ENCODE results near the gene DNHD1. TPM values are rescaled to one million over a fixed set of nuclear protein-coding genes. Genes with fewer than 3 reads are reported as not detected.

The DNHD1 gene
- total and polyA plus RNA-seq, 9 of the 15 experiments (the other 6 are each of a cell fraction or from before 2014, with no cell fraction given) = 0.82 to 9.7 (median 3.8) TPM

GRCh38 chr11:6619004-6619745, 122.1 kb downstream of the DNHD1 start, which contains the start of gene TPP1 (continued):
- no peak for TF ChIP-seq ZNF318 (IDR thresholded peaks at IDR 0.05; ENCODE audit: borderline replicate concordance in 1 of 2, low read depth in 1 of 2)
- TF ChIP-seq ZNF263 (CRISPR knock-in tag; IDR thresholded peaks at IDR 0.05; ENCODE audit: borderline replicate concordance) = peak; percentile 23; the same call in 1 of the 2 replicates
- no peak for TF ChIP-seq POU5F1 (IDR thresholded peaks at IDR 0.05; ENCODE audit: borderline replicate concordance, low read depth, low read length, partially characterized antibody)
- no peak for TF ChIP-seq ZNF586 (CRISPR knock-in tag; conservative IDR thresholded peaks at IDR 0.05)
- TF ChIP-seq BACH1 (tag; IDR thresholded peaks at IDR 0.05) = no peak
- peak in 1 of 2 experiments; percentile 45; a peak in 2 of 4 replicates for TF ChIP-seq SRF (CRISPR knock-in tag; IDR thresholded peaks at IDR 0.05)
- TF ChIP-seq TAL1 (IDR thresholded peaks at IDR 0.05) = no peak
- TF ChIP-seq HMG20A (CRISPR knock-in tag; conservative IDR thresholded peaks at IDR 0.05) = no peak
- TF ChIP-seq ATF4 (CRISPR knock-in tag; IDR thresholded peaks at IDR 0.05) = peak; percentile 40; the same call in 1 of the 2 replicates
- peak; percentile 99 for TF ChIP-seq RFX5 (IDR thresholded peaks at IDR 0.05; ENCODE audit: low read depth, low read length)
- peak; percentile 97; the same call in 1 of the 2 replicates for TF ChIP-seq ZC3H4 (CRISPR knock-in tag; IDR thresholded peaks at IDR 0.05; ENCODE audit: borderline replicate concordance)
- no peak for TF ChIP-seq SRSF7 (optimal IDR thresholded peaks at IDR 0.05; ENCODE audit: low read depth, low read length)
- 0 out of 2 replicates have a peak, but pooled peaks have one; percentile 43 for TF ChIP-seq KHSRP (IDR thresholded peaks at IDR 0.05)
- no peak for TF ChIP-seq MTA1 (IDR thresholded peaks at IDR 0.05; ENCODE audit: borderline replicate concordance)
- TF ChIP-seq TAF7 (tag; IDR thresholded peaks at IDR 0.05) = no peak
- TF ChIP-seq ZNF79 (CRISPR knock-in tag; IDR thresholded peaks at IDR 0.05; ENCODE audit: low read depth) = no peak
- no peak for TF ChIP-seq CGGBP1 (CRISPR knock-in tag; IDR thresholded peaks at IDR 0.05)
- no peak for TF ChIP-seq TAF9B (IDR thresholded peaks at IDR 0.05; ENCODE audit: partially characterized antibody)
- TF ChIP-seq ARID1B (IDR thresholded peaks at IDR 0.05) = no peak
- no peak for TF ChIP-seq NFIC (IDR thresholded peaks at IDR 0.05)
